ENCODE measurements around the gene CD47. TPM values are rescaled to one million over a fixed set of nuclear protein-coding genes. Genes with fewer than 3 reads are reported as not detected.

Gene CD47
- 100 to 1,000 TPM in 1 of 2 experiments, 10 to 100 TPM in 1; 58.6 to 104 TPM for total RNA-seq

DNA sequence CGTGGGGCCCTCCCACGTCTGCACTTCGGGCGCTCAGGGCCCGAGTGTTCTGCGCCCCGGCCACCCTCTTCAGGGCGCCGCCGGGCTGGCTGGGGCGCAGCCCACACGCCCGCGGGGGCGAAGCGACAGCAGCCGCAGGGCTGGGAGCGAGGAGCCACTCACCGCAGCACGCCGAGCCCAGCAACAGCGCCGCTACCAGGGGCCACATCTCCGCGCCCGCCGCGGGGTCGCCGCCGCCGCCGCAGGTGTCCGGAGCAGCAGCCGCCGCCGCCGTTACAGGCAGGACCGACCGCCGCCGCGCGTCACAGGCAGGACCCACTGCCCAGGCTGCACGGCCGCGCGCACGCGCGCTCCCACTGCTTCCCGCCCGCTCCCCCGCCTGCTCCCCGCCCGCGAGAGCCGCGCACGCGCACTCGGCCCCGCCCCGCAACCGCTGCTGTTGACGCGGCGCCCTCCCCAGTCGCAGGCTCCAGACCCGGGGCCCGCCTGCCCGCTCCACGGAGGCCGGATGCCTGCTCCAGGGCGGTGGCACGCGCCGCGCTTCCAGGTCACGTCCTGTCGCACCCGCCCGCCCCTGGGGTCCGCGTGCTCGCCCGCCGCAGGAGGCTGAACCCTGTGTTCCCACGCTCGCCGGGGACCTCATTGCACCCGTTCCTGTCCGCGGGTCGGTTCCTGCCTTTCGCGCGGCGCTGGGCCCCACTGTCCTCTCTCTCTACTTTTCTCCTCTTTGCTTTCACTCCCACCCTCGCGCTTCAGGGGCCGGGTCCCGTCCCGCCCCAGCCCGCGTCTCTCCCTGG lies at the start of gene CD47:
CD47 (minus strand) TSS at position 331 of the 797 bp plus-strand sequence; CDS start at position 208, 123 bp downstream.
- peak within 1 kb of the TSS; percentile 100 for H3K27ac Mint-ChIP-seq
- peaks cover 31% of the 10 kb centered on the region for H3K4me1 Mint-ChIP-seq
- no peaks in the 10 kb centered on the region for H3K27me3 Mint-ChIP-seq
- H3K36me3 Mint-ChIP-seq (ENCODE audit: low read depth) = peaks cover 14% of the 10 kb centered on the region
- DNase-seq = peak; percentile 97
- ChIA-PET CTCF (interaction anchor here (0.7 kb wide), 1 partner anchor 387 kb away, joined by 3 read pairs; no protein-coding TSS in a partner anchor), POLR2A (interaction anchor here (0.6 to 6.5 kb wide), 5 partner anchors 27 to 298 kb away, joined by 3 to 78 read pairs (median 3); no protein-coding TSS in a partner anchor)
- intact Hi-C loops (cut with DNase I, micrococcal nuclease) = loop anchor here (1.0 to 5.0 kb wide), 8 partner anchors 9 to 731 kb away; partner anchors contain the start of genes BBX (in 1 of the 2), CIP2A (in 1 of the 2), DZIP3 (in 1 of the 2) and IFT57 (in 1 of the 2)
- no peak within 1 kb of the TSS for H3K4me3 Mint-ChIP-seq
- peak; percentile 63 for ATAC-seq
- peaks cover 3% of the 10 kb centered on the region for H3K9me3 Mint-ChIP-seq (ENCODE audit: low read depth)

DNA sequence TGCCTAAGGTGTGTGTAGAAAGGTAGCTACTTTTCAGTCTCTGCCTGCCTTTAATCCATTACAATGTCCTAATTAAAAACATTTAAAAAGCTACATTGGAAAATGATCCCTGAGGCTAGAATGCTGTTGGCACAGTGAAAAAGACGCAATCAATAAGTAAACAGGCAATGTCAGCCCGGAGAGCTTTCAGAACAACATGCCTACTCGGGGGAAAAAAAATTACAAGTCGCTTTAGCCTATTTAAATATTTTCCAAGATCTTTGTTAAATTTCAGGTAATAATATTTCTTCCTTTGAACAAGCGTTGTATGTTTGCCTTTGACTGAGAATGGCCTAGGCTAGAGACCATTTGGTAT lies 46.6 kb upstream of the CD47 start:
- DNase-seq (no peak), ATAC-seq (no peak)
- CTCF ChIA-PET = interaction anchor here (0.8 to 1.4 kb wide), 4 partner anchors 9 to 49 kb away, joined by 3 to 4 read pairs (median 3); no protein-coding TSS in a partner anchor
- H3K9me3 Mint-ChIP-seq (ENCODE audit: low read depth) = peaks cover 9% of the 10 kb centered on the region
- no peaks in the 10 kb centered on the region for H3K27me3 Mint-ChIP-seq
- POLR2A ChIA-PET = no interaction called here
- intact Hi-C loops (cut with DNase I, micrococcal nuclease) = loop anchor here in 1 of 2 experiments (10.0 kb wide), 1 partner anchor 613 kb away; the partner anchor contains the start of gene BBX
- peaks cover 93% of the 10 kb centered on the region for H3K36me3 Mint-ChIP-seq (ENCODE audit: low read depth)
- H3K4me3 Mint-ChIP-seq = no peak overlapping the region
- H3K27ac Mint-ChIP-seq = no peak overlapping the region
- H3K4me1 Mint-ChIP-seq = peaks cover 55% of the 10 kb centered on the region

DNA sequence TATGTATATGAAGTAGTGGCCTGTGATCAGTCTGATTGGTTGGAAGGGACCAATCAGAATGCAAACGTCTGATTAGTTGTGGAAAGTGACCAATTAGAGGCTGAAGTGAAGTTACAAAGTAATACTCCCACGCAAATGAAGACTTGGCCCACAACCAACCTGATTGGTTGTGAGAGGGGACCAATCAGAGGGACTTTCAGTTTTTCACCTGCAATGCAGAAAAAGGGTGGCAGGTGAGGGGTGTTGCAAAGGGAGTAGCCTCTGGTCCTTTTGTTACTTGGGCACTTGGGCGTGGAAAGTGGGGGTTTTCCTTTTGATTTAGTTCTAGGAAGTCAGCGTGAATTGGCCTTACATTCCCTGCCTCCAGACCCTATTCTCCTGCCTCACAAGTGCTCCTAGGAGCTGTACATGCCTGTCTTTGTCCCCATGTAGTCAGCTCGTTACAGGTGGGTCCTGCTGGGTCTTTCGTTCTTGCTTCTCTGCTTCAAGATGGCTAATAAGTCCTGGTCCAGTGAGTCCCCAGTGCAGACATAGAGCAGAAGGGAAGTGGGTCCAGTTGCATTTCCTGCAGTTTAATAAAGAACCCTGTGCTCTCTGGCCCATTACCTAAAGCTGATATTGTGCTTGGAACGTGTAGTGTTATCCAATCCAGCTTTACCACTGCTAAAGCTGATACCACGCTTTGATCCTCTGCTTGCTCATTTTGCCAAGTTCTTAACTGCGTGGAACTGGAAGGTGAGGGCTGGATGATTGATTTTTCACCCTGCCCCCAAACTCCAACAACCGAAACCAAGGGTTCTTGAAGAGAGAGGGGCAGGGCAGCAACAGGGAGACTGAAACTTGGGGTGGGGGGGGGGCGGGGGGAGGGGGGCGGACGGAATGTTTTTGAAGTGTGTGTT lies 46.0 kb upstream of the CD47 start:
- Mint-ChIP-seq H3K4me1 (peaks cover 61% of the 10 kb centered on the region), H3K27ac (peak overlapping the region; percentile 48), H3K27me3 (no peaks in the 10 kb centered on the region), H3K36me3 (ENCODE audit: low read depth) (peaks cover 93% of the 10 kb centered on the region), H3K9me3 (ENCODE audit: low read depth) (peaks cover 9% of the 10 kb centered on the region), H3K4me3 (no peak overlapping the region)
- ChIA-PET CTCF (interaction anchor here (1.1 to 1.4 kb wide), 2 partner anchors 10 to 16 kb away, joined by 3 to 4 read pairs; no protein-coding TSS in a partner anchor), POLR2A (no interaction called here)
- no peak for ATAC-seq
- DNase-seq = no peak
- intact Hi-C loops (cut with DNase I, micrococcal nuclease) = loop anchor here in 1 of 2 experiments (10.0 kb wide), 1 partner anchor 612 kb away; the partner anchor contains the start of gene BBX

DNA sequence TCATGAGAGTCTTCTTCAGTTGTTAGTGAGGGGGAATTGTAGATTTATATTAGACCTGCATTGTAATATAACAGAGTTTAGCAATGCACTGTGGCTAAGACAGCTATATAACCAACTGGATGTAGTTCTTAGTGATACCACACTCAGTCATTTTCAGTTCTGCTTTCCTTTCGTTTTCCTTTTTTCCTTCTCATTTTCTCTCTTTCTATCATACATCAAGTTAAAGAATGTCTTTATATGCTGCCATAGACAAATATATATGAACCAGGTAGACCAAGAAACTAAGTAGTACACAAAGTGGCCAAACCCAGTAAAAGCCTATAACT lies 43.7 kb upstream of the CD47 start:
- DNase-seq (no peak), ATAC-seq (peak; percentile 31)
- Mint-ChIP-seq H3K36me3 (ENCODE audit: low read depth) (peaks cover 97% of the 10 kb centered on the region), H3K4me1 (peaks cover 80% of the 10 kb centered on the region), H3K4me3 (peak overlapping the region; percentile 11), H3K27me3 (no peaks in the 10 kb centered on the region), H3K27ac (peak overlapping the region; percentile 93), H3K9me3 (ENCODE audit: low read depth) (peaks cover 5% of the 10 kb centered on the region)
- intact Hi-C loops (cut with DNase I, micrococcal nuclease) = loop anchor here (1.0 to 10.0 kb wide), 4 partner anchors 9 to 610 kb away; partner anchors contain the start of gene BBX (in 1 of the 2)
- POLR2A ChIA-PET = interaction anchor here (0.6 to 0.7 kb wide), 2 partner anchors 8 to 115 kb away, joined by 3 read pairs; no protein-coding TSS in a partner anchor
- CTCF ChIA-PET = interaction anchor here (0.6 to 0.8 kb wide), 2 partner anchors 19 to 610 kb away, joined by 3 read pairs; no protein-coding TSS in a partner anchor

DNA sequence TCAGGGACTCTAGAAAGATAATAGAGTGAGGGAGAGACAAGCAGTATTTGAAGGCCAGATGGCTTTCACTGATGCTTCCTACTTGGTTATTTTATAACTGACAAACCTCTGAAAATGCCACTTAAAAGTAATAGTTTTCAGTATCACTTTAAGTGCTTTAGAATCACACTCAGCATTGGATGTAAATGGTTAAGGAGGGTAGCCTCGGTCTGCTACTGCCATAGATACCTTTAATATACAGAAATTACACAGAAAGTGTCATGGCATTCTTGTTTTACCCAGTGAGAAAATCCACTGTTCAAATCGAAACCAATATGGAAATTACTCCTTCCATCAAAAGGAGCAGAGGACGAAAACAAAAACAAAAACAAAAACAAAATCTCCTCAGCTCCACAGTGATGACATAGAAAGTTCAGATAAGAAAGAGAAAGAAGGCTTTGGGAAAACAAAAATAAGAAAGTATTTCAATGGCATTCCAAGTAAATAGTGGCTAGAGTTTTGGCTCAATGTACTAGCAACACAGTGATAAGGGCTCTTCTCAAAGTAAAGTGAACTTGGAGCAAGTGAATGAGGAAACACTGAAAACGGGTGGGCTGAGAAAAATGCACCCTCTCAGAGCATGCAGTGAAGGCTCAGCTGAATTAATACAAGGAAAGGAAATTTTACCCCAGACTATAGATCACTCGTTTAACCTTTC lies 43.2 kb upstream of the CD47 start:
- DNase-seq (no peak), ATAC-seq (peak; percentile 53)
- Mint-ChIP-seq H3K4me3 (peak overlapping the region; percentile 48), H3K27ac (peak overlapping the region; percentile 93), H3K4me1 (peaks cover 86% of the 10 kb centered on the region), H3K9me3 (ENCODE audit: low read depth) (peaks cover 5% of the 10 kb centered on the region), H3K36me3 (ENCODE audit: low read depth) (peaks cover 97% of the 10 kb centered on the region), H3K27me3 (no peaks in the 10 kb centered on the region)
- CTCF ChIA-PET = interaction anchor here (0.6 to 1.2 kb wide), 5 partner anchors 10 to 223 kb away, joined by 3 read pairs; no protein-coding TSS in a partner anchor
- POLR2A ChIA-PET = interaction anchor here (0.6 to 1.6 kb wide), 3 partner anchors 41 to 115 kb away, joined by 3 to 4 read pairs (median 4); no protein-coding TSS in a partner anchor
- intact Hi-C loops (cut with DNase I, micrococcal nuclease) = loop anchor here (1.0 to 10.0 kb wide), 4 partner anchors 9 to 609 kb away; partner anchors contain the start of gene BBX (in 1 of the 2)

DNA sequence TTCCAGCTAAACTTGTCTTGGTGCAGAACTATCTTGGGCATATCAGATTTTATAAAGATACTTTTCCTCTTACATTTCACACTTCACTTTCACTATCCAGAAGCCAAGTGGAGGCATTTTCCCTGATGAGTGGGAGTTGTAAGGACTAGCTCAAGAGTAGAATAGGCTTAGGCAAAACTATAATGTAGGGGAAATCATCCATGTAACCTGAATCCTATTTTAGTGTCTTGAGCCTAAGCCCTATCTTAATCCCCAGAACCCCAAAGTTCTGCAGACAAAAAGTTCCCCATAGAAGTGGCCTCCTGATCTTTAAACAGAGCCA lies 42.2 kb upstream of the CD47 start:
- peaks cover 97% of the 10 kb centered on the region for H3K36me3 Mint-ChIP-seq (ENCODE audit: low read depth)
- H3K27me3 Mint-ChIP-seq = no peaks in the 10 kb centered on the region
- peaks cover 95% of the 10 kb centered on the region for H3K4me1 Mint-ChIP-seq
- H3K9me3 Mint-ChIP-seq (ENCODE audit: low read depth) = peaks cover 12% of the 10 kb centered on the region
- DNase-seq (no peak), ATAC-seq (no peak)
- POLR2A ChIA-PET = interaction anchor here (1.6 kb wide), 1 partner anchor 40 kb away, joined by 4 read pairs; no protein-coding TSS in a partner anchor
- intact Hi-C loops (cut with DNase I, micrococcal nuclease) = loop anchor here (5.0 to 10.0 kb wide), 3 partner anchors 69 to 608 kb away; partner anchors contain the start of gene BBX (in 1 of the 2)
- H3K27ac Mint-ChIP-seq = peak overlapping the region; percentile 93
- CTCF ChIA-PET = interaction anchor here (0.6 to 1.2 kb wide), 6 partner anchors 9 to 716 kb away, joined by 3 to 5 read pairs (median 3); no protein-coding TSS in a partner anchor
- H3K4me3 Mint-ChIP-seq = peak overlapping the region; percentile 48

DNA sequence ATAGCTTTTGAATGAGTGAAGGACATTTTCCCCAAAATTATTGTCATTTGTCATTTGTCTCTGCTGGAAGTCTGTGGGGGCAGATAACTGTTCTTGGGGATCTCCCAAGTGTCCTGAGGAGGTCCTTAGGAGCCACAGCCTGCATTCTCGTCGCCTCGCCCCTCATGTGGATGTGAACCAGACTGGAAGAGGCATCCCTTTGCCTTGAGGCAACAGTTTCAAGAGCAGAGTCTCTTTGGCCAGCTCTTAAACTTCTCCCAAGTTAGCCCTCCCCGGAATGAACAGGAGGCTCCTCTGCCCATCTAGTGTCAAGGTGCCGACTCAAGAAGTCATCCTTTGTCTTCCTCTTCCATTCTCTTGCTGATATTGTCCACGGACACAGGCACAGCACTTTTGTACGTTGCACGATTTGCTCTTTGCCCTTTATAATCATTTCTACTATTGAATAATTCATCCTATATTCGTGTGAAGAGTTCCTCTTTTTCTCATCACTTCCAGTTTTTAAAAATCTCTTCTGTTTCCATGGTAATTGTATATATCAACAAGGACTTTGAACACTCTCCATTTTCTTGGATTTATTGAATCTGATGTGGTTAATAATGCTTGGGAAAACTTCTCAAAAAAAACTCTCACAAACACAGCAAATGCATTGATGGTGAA lies 40.8 kb upstream of the CD47 start:
- ChIA-PET POLR2A (interaction anchor here (0.6 to 1.4 kb wide), 3 partner anchors 42 to 221 kb away, joined by 3 to 4 read pairs (median 4); partner anchors contain the start of gene HHLA2), CTCF (interaction anchor here (0.6 to 1.6 kb wide), 9 partner anchors 10 to 346 kb away, joined by 3 to 4 read pairs (median 3); no protein-coding TSS in a partner anchor)
- ATAC-seq = no peak
- no peak for DNase-seq
- Mint-ChIP-seq H3K4me1 (peaks cover 92% of the 10 kb centered on the region), H3K4me3 (peak overlapping the region; percentile 48), H3K36me3 (ENCODE audit: low read depth) (peaks cover 90% of the 10 kb centered on the region), H3K27me3 (no peaks in the 10 kb centered on the region), H3K27ac (peak overlapping the region; percentile 93), H3K9me3 (ENCODE audit: low read depth) (peaks cover 15% of the 10 kb centered on the region)
- intact Hi-C loops (cut with DNase I, micrococcal nuclease) = loop anchor here (5.0 to 10.0 kb wide), 3 partner anchors 71 to 607 kb away; partner anchors contain the start of gene BBX (in 1 of the 2)

DNA sequence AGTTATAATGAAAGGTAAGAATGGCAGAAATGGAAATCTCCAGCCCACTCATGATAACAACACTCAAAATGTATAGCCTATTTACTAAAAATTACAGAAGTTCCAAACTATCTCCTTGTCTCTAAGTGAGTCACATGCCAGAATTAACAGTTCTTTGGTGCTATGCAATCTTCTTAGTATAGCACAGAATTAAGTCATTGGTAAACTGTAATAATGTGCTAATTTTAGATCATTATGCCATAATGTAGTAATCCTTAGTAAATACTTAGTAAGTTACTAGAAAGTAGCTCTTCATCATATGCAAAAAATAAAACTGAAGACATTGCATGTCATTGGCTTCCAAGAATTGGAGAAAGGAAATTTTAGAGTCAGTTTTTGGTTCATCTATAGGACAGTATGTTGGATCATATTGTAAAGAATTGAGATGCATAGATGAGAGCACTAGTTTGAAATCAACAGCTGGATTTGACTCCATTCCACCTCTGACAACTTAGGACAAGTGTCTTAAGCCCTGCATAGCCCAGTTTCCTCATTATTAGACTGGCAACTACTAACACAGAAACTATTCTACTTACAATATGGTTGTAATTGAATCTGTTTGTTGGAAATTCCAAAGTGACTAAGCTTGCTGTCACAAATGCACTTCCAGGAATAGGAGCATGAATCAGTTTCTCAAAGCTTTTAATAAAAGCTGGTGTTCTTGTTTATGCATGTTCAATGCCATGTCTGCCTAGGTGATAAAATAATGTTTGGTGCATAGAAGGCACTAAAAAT lies 40.1 kb upstream of the CD47 start:
- CTCF ChIA-PET = interaction anchor here (0.8 to 1.6 kb wide), 8 partner anchors 9 to 347 kb away, joined by 3 to 4 read pairs (median 3); no protein-coding TSS in a partner anchor
- DNase-seq = no peak
- Mint-ChIP-seq H3K4me1 (peaks cover 86% of the 10 kb centered on the region), H3K4me3 (peak overlapping the region; percentile 48), H3K9me3 (ENCODE audit: low read depth) (peaks cover 10% of the 10 kb centered on the region), H3K27ac (peak overlapping the region; percentile 93), H3K27me3 (no peaks in the 10 kb centered on the region), H3K36me3 (ENCODE audit: low read depth) (peaks cover 88% of the 10 kb centered on the region)
- peak; percentile 37 for ATAC-seq
- intact Hi-C loops (cut with DNase I, micrococcal nuclease) = loop anchor here (5.0 to 10.0 kb wide), 3 partner anchors 71 to 606 kb away; partner anchors contain the start of gene BBX (in 1 of the 2)
- POLR2A ChIA-PET = interaction anchor here (0.6 to 1.4 kb wide), 3 partner anchors 41 to 220 kb away, joined by 3 to 4 read pairs (median 4); partner anchors contain the start of gene HHLA2

DNA sequence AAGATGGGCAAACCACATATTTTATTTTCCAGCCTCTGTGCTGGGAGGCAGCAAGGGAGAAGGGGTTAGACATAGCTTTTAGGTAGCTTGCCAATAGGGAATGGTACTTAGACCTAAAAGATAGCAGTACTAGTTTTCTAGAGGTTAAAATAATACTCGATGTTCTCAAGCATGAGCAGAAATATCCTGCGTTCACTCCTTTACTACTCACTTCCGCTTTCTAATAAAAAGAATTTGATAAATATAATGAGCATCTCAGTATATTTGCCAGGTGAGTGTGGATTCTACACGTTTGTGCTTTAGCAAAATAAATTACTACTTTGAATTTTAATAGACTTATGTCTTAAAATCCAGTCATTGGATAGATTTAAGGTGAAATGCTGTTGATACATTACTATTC lies 39.4 kb upstream of the CD47 start:
- CTCF ChIA-PET = interaction anchor here (1.0 to 1.3 kb wide), 2 partner anchors 36 to 348 kb away, joined by 3 read pairs; no protein-coding TSS in a partner anchor
- POLR2A ChIA-PET = interaction anchor here (0.6 to 1.4 kb wide), 2 partner anchors 29 to 166 kb away, joined by 3 to 4 read pairs; partner anchors contain the start of gene HHLA2
- Mint-ChIP-seq H3K27me3 (no peaks in the 10 kb centered on the region), H3K4me1 (peaks cover 82% of the 10 kb centered on the region), H3K36me3 (ENCODE audit: low read depth) (peaks cover 88% of the 10 kb centered on the region), H3K9me3 (ENCODE audit: low read depth) (peaks cover 10% of the 10 kb centered on the region), H3K27ac (peak overlapping the region; percentile 93), H3K4me3 (peak overlapping the region; percentile 48)
- intact Hi-C loops (cut with DNase I, micrococcal nuclease) = loop anchor here (5.0 to 10.0 kb wide), 3 partner anchors 72 to 605 kb away; partner anchors contain the start of gene BBX (in 1 of the 2)
- ATAC-seq (no peak), DNase-seq (no peak)
